Breast epithelium (tissue), 4 donors: ENCODE data around the gene PSME2. TPM values are rescaled to one million over a fixed set of nuclear protein-coding genes. Genes with fewer than 3 reads are reported as not detected.

Source experiments
- DNase-seq, 2 donors: peaks; one replicate each; pipeline ENCODE4 v3.0.0-alpha.2; 2019; ENCODE audit warnings: low spot score in 2 of 2
- H3K27ac ChIP-seq, 2 donors: fragments of 200-600 bp; sonication (generic) in 1 of 2; one replicate each; pipeline ENCODE4 v1.5.1; 2016 to 2019; ENCODE audit warnings: mild to moderate bottlenecking in 1 of 2
- H3K27me3 ChIP-seq, 2 donors: fragments of 200-600 bp; sonication (generic) in 1 of 2; one replicate each; pipeline versions ENCODE4 v1.5.1 to v1.6.0; 2017 to 2019; ENCODE audit warnings: control low read depth in 1 of 2, mild to moderate bottlenecking in 1 of 2
- H3K36me3 ChIP-seq: fragments of 200-600 bp; one replicate; pipeline ENCODE4 v1.5.1; 2019
- H3K4me1 ChIP-seq, 2 donors: fragments of 200-600 bp; sonication (generic); one replicate each; pipeline ENCODE4 v1.5.1; 2016 to 2019; ENCODE audit warnings: control low read depth in 1 of 2
- H3K4me3 ChIP-seq, 3 donors: fragments of 200-600 bp; sonication (generic); 1 replicate in 2 of 3; 2 replicates in 1 of 3; pipeline ENCODE4 v1.5.1; 2016 to 2019; ENCODE audit warnings: mild to moderate bottlenecking in 3 of 3, moderate library complexity in 2 of 3
- H3K9me3 ChIP-seq, 2 donors: fragments of 200-600 bp; sonication (generic) in 1 of 2; one replicate each; pipeline ENCODE4 v1.5.1; 2016 to 2019; ENCODE audit warnings: control low read depth in 1 of 2
- POLR2A ChIP-seq: fragments of 450-650 bp; IDR thresholded peaks from one replicate; pipeline ENCODE4 v1.6.1; 2016; ENCODE audit warnings: antibody characterized with exemption, mild to moderate bottlenecking, moderate library complexity
- POLR2AphosphoS5 ChIP-seq, 3 donors: sonication (generic); formaldehyde crosslinking; IDR thresholded peaks; one replicate each; pipeline ENCODE4 v1.6.1; 2017; ENCODE audit warnings: antibody characterized with exemption in 3 of 3
- intact Hi-C: fragments of 100-400 bp; cut with DNase I; formaldehyde crosslinking; loops from one replicate; pipeline ENCODE4 v1.15.1; 2023; ENCODE audit warnings: low total_unique reads
- total RNA-seq, 3 donors: library from RNA; depleted of rRNA; stranded (reverse); fragments of >200 nt; gene quantifications; one replicate each; pipeline ENCODE4 v1.1.0, GENCODE V29; 2016
- TF ChIP-seq, protein P1 (sequence below), 3 donors: fragments of 450-650 bp; IDR thresholded peaks; one replicate each; pipeline ENCODE4 v1.5.1; 2016 to 2017; ENCODE audit warnings: antibody characterized with exemption in 3 of 3, mild to moderate bottlenecking in 3 of 3, moderate library complexity in 3 of 3

The PSME2 gene
- total RNA-seq, 3 donors from 2014 or later, result 22.1 to 69.2 (median 62.1) TPM

DNA sequence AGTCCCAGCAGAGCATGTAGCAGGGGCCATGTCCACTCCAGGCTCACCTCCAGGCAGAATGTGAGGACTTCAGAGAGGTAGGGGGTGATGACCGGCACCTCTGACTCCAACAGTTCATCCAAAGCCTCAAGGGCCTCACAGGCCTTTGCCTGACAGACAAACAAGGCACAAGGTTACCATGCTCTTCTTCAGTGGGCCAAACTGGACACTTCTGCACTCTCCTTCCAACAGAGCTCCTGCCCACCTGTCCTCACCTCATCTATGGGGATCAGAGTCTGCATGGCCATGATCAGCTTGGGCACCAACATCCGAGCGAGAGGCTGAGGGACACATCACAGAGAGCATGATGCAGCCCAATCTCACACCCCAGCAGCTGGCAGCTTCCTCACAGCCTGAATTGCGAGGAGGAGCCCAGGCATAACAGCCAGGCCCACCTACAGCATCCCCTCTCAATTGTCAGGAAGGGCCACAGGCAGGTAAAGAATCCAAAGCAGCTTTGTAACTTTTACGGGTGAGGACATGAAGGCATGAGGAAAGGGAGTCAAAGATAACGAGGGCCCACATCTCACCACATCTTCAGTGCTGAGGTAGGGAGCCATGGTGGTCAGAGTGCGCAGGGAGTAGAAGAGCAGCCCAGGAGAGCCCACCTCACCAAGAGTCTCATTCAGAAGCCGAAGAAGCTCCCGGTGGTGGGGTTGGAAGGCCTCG is 40.6 kb upstream of the PSME2 start:
- peaks cover 0 to 8% of the 10 kb centered on the region in 2 donors for H3K4me1 ChIP-seq
- no peak overlapping the region for H3K4me3 ChIP-seq
- no peaks in the 10 kb centered on the region for H3K27me3 ChIP-seq
- H3K9me3 ChIP-seq, result no peaks in the 10 kb centered on the region
- intact Hi-C loops, result no loop called here
- H3K36me3 ChIP-seq, result peaks cover 5% of the 10 kb centered on the region
- peak overlapping the region in 1 of 2 donors; percentile 80 for H3K27ac ChIP-seq
- TF ChIP-seq, protein P1, sequence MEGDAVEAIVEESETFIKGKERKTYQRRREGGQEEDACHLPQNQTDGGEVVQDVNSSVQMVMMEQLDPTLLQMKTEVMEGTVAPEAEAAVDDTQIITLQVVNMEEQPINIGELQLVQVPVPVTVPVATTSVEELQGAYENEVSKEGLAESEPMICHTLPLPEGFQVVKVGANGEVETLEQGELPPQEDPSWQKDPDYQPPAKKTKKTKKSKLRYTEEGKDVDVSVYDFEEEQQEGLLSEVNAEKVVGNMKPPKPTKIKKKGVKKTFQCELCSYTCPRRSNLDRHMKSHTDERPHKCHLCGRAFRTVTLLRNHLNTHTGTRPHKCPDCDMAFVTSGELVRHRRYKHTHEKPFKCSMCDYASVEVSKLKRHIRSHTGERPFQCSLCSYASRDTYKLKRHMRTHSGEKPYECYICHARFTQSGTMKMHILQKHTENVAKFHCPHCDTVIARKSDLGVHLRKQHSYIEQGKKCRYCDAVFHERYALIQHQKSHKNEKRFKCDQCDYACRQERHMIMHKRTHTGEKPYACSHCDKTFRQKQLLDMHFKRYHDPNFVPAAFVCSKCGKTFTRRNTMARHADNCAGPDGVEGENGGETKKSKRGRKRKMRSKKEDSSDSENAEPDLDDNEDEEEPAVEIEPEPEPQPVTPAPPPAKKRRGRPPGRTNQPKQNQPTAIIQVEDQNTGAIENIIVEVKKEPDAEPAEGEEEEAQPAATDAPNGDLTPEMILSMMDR (IDR thresholded peaks at IDR 0.05), result no peak
- TF ChIP-seq POLR2A (no peak), POLR2AphosphoS5 (IDR thresholded peaks at IDR 0.05) (no peak)
- no peak for DNase-seq

DNA sequence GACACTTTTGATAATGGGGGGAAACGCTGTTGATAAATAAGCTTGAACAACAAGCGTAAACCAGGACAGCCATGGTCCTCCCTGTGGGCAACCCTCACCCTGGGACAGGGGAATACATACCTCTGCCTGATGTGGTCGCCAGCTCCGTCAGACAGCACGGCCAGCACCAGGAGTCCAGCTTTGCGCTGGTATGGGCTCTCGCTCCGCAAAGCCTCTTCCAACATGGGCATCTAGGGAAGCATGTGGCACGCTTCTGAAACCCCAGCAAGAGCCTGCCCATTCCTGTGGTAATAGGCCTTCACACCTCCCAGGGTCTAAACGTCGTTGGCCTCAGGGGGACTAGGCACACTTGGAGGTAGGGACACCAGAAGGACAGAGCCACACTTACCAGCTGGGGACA is 39.3 kb upstream of the PSME2 start:
- Histone ChIP-seq H3K27me3 (no peaks in the 10 kb centered on the region), H3K9me3 (no peaks in the 10 kb centered on the region), H3K36me3 (peaks cover 5% of the 10 kb centered on the region), H3K4me1 (peaks cover 0 to 8% of the 10 kb centered on the region in 2 donors), H3K27ac (no peak overlapping the region), H3K4me3 (no peak overlapping the region)
- TF ChIP-seq, protein P1 (IDR thresholded peaks at IDR 0.05), result no peak
- TF ChIP-seq POLR2AphosphoS5 (IDR thresholded peaks at IDR 0.05), result no peak
- no peak for TF ChIP-seq POLR2A
- intact Hi-C loops, result no loop called here
- DNase-seq, result no peak

DNA sequence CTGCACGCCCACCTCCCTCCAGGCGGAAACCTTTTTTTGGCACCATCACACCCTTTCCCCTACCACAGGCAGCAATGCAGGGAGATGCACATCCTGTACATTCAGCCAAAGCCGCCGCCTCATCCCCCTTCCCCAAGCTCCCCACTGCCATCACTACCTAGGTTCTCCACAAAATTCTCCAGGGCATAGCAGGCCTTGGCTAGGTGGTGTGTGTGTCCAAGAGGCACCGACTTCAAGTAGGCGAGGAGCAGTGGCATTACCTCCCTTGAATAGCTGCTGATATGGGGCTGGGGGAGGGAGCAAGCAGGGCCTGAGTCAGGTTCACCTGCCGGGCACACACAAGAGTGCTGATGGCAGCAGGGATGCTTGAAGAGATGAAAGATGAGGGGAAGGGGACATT is 38.6 kb upstream of the PSME2 start:
- Histone ChIP-seq H3K27me3 (no peaks in the 10 kb centered on the region), H3K9me3 (no peaks in the 10 kb centered on the region), H3K4me1 (peaks cover 0 to 8% of the 10 kb centered on the region in 2 donors), H3K27ac (no peak overlapping the region), H3K4me3 (no peak overlapping the region), H3K36me3 (peaks cover 5% of the 10 kb centered on the region)
- no peak for DNase-seq
- TF ChIP-seq POLR2A (no peak), POLR2AphosphoS5 (IDR thresholded peaks at IDR 0.05) (no peak)
- TF ChIP-seq, protein P1 (IDR thresholded peaks at IDR 0.05), result no peak
- intact Hi-C loops, result no loop called here

DNA sequence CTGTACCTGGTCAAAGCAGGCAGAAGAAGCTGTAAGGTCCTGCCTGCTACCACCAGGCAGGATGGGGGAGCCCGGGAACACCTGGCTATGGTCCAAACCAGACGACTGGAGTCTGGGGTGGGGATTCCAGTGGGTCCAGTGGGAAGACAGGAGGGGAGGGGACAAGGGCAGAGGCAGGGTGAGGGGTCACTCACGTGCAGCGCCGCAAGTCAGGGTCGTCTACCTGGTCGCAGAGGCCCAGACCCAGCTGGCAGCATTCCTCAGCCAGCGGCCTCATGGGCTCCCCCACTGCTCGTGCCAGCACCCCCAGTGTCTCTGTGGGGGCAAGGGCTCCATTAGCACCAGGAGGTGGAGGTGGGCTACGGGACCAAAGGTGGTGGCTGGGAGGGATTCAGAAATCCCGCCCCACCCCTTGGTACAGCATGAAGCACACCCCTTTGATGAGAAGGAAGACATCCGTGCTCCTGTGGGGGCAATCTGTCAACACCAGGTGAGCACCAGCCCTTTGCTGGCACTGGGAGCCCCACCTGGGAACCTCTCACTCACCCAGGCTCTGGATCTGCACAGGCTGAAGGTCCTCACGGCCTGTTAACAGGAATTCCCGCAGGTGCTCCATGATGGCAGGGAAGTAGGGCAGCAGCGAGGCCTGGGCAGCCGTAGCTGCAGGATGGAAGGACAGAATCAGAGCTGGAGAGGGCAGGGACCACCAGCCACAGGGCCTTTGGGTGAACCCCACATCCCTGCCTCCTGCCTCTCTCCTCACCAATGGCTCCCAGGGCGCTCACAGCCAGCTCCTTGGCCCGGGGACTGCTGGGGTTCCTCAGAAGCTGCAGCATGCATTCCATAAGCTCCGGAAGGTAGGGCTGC is 37.9 kb upstream of the PSME2 start:
- Histone ChIP-seq H3K36me3 (peaks cover 5% of the 10 kb centered on the region), H3K4me3 (no peak overlapping the region), H3K4me1 (peaks cover 0 to 8% of the 10 kb centered on the region in 2 donors), H3K27me3 (no peaks in the 10 kb centered on the region), H3K9me3 (no peaks in the 10 kb centered on the region), H3K27ac (no peak overlapping the region)
- no peak for DNase-seq
- TF ChIP-seq POLR2A (no peak), POLR2AphosphoS5 (IDR thresholded peaks at IDR 0.05) (no peak)
- TF ChIP-seq, protein P1 (IDR thresholded peaks at IDR 0.05), result no peak
- intact Hi-C loops, result no loop called here

DNA sequence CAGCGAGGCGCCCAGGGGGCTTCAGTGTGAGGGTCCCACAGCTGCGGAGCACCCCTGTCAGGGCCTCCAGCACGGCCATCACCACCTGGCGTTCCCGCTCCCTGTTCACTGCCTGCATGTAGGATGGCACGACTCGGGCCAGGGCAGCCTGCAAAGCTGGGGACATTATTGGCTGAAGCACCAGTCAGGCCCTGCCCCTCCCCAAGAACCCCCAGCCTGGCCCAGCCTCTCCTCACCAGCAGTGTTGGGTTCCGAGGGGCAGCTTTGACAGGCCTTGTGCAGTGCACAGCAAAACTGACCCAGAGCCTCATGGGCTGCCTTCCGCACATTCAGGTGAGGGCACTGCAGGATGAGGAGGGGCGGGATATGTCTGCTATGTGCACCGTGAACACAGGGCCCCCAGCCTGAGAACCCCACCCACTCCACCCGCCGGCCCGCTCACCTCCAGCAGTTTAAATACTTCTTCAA is 36.6 kb upstream of the PSME2 start:
- H3K4me1 ChIP-seq, result peaks cover 0 to 8% of the 10 kb centered on the region in 2 donors
- DNase-seq, result no peak
- no peak overlapping the region for H3K4me3 ChIP-seq
- no peaks in the 10 kb centered on the region for H3K9me3 ChIP-seq
- H3K27me3 ChIP-seq, result no peaks in the 10 kb centered on the region
- H3K27ac ChIP-seq, result no peak overlapping the region
- peaks cover 5% of the 10 kb centered on the region for H3K36me3 ChIP-seq
- intact Hi-C loops, result no loop called here
- TF ChIP-seq POLR2AphosphoS5 (IDR thresholded peaks at IDR 0.05) (no peak), POLR2A (no peak)
- TF ChIP-seq, protein P1 (IDR thresholded peaks at IDR 0.05), result no peak
